Fibroblast of skin of left biceps (primary cell): ENCODE data around the gene ALKBH2.

ENCODE experiments used
- DNase-seq, 2 experiments: peaks; one replicate each; pipeline ENCODE4 v3.0.0-alpha.2; 2013; ENCODE audit warnings: low read depth in 2 of 2

ALKBH2 gene

GRCh38 chr12:109114644-109115043, 21.4 kb upstream of the ALKBH2 start:
- no peak for DNase-seq

DNA sequence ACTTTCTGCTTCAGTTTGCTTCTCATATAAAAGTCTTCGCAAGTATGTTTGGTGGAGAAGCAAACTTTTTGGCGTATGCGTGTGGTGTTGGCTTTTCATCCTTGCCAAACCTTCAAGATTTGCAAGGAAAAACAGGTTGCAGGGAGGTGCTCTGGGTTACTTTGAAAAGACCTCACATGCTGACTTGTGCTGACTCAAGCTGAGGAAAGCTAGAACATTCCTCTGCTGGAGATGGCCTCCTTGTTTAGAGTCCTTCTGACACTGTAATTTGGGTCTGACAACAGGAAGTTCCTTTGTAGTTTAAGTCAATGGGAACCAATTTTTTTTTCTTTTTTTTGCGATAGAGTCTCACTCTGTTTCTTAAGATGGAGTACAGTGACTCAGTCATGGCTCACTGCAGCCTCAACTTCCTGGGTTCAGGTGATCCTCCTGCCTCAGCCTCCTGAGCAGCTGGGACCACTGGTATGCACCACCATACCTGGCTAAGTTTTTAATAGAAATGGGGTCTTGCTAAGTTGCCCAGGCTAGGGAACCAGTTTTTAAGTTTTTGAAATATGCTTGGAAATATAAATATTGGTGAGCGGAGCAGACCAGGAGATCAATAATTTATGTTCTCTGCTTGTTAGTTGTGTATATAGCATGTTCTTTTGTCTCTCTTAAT, 20.5 kb upstream of the ALKBH2 start:
- DNase-seq = no peak

GRCh38 chr12:109112720-109113465, 19.6 kb upstream of the ALKBH2 start:
- no peak for DNase-seq

- peak; percentile 38 to 45 for DNase-seq
Measured at GRCh38 chr12:109110988-109111495, 17.8 kb upstream of the ALKBH2 start.

DNA sequence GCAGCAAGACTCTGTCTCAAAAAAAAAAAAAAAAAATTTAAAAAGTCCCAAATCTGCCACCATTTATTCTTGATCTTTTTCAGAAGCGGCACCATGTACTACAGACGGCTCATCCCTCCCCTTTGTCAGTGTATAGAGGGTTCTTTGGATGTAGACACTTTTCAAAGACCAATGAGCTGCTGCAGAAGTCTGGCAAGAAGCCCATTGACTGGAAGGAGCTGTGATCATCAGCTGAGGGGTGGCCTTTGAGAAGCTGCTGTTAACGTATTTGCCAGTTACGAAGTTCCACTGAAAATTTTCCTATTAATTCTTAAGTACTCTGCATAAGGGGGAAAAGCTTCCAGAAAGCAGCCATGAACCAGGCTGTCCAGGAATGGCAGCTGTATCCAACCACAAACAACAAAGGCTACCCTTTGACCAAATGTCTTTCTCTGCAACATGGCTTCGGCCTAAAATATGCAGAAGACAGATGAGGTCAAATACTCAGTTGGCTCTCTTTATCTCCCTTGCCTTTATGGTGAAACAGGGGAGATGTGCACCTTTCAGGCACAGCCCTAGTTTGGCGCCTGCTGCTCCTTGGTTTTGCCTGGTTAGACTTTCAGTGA, 16.6 kb upstream of the ALKBH2 start:
- no peak for DNase-seq

GRCh38 chr12:109105176-109105575, 11.9 kb upstream of the ALKBH2 start:
- no peak for DNase-seq

DNA sequence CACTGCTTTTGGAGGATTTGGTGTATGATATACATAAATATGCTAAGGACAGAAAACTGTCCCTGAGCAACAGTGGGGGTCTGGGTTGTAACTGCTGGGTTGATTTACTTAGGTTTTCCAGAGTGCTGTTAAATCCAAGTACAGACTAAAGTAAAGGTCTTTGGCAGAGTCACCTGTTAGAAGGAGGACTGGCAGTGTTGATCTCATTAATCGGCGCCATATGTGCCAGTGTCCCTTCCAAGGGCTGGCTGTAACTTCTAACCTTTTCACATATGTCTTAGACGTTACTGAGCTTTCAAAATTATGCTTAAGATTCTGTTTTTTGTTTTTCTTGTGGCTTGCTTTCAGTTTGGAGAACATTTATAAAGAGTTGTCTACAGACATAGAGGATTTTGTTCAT, 9.2 kb upstream of the ALKBH2 start:
- DNase-seq = no peak

DNA sequence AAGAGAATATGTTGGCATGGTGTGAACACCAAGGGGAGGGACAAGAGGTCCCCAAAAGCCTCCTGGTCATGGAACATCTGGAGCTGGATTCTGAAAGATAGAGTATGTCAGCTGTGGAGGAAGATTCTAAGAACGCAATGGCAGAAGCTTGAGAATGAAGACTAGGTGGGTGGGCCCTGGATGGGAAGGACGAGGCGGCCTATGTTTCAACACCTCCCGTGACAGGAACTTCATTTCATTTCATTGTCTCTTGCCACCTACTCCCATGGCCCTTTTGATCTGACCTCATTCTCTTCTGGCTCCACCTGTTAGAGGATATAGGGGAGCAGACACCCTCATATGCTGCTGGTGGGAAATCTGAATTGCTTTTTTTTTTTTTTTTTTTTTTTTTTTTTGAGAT, 7.5 kb upstream of the ALKBH2 start:
- DNase-seq = no peak

DNA sequence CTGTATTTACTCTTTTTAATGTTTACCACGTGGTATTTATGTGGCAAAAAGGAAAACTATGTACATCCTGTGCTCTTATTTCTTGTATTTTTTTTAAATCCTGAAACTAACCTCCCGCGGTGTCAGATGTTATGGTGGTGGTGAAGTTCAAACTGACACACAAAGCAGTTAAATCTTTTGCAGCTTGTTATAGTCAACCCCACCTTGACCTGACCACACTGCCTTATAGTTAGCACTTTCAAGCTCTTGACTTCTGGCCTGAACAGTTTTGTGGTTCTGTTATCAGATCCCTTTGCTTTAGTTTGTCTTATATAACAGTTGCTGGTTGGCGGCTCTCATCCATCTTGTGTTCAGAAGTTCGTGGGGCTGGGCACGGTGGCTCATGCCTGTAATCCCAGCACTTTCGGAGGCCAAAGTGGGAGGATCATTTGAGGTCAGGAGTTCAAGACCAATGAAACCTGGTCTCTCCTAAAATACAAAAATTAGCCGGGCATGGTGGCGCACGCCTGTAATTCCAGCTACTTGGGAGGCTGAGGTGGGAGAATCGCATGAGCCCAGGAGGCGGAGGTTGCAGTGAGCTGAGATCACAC, 6.3 kb upstream of the ALKBH2 start:
- DNase-seq = no peak

GRCh38 chr12:109098651-109099050, 5.4 kb upstream of the ALKBH2 start:
- no peak for DNase-seq

GRCh38 chr12:109098183-109098604, 4.9 kb upstream of the ALKBH2 start:
- no peak for DNase-seq

DNA sequence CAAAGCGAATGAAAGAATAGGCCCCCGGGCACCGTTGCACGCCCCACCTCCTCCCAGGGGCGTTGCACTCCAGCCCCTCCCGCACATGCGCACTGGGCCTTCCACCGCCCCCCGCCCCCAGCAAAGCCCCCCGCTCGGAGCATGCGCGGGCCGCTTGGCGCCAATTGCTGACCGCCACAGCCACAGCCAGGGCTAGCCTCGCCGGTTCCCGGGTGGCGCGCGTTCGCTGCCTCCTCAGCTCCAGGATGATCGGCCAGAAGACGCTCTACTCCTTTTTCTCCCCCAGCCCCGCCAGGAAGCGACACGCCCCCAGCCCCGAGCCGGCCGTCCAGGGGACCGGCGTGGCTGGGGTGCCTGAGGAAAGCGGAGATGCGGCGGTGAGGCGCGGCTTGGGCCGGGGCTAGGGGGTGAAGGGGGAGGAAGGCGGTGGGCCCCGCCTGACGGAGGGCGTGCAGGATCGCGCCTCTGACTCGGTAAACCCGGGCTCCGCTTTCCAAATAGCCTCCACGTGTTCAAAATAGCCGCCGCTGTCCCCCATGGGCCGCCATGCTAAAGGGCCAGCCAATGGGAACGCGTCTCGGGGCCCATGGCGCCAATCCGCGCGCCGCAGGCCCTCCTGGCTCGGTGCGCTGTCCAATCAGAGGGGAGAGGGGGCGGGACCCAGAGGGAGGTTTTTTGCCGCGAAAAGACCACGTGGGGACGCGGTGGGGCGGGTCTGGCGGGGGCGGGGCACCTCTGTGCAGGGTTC, 4.3 kb upstream of the ALKBH2 start, which contains the start of gene UNG:
UNG (plus strand) TSS at position 163 of the 748 bp plus-strand sequence; CDS start at position 246, 83 bp downstream.
- DNase-seq = peak; percentile 87 to 88

GRCh38 chr12:109097140-109097434, 3.8 kb upstream of the ALKBH2 start:
- no peak for DNase-seq

DNA sequence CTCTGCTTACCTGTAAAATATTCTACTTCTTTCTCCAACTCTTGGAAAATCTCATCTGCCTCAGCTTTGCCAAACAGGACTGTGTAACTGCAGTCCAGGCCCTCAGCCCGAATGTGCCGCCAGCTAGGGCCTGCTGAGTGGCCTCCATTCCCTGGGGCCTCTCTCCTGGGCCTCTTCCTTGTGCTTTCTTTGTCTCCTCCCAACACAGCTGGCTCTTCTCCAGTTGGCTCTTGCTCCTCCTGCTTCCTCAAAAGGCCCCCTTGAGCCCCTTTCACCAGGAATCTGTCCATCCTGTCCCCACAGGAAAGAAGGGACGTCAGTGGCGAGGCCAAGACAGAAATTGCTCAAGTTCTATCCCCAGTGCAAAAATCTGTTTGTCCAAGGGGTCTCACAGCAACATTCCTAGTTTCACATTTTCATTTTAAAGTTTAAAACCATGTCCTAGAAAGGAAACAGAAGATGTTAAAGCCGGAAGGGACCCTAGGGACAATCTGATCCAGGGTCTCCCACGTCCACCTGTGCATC, 713 bp downstream of the ALKBH2 start:
- DNase-seq = no peak

DNA sequence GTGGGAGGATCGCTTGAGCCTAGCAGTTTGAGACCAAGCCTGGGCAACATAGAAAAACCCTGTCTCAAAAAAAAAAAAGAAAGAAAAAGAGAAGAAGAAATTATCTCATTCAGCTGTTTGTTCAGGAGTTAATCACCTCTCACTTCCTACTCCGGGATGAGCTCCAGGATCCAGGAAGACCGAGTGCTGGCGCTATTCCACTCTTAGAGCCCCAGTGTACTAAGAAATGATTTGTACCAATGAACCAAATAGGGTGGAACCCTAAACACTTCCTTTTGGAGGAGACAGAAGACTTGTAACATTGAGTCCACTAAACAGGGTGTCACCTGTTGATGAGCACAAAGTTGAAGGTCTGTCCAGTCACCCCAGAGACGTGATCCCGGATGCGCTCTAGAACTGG, 3.6 kb downstream of the ALKBH2 start:
- DNase-seq = no peak

- no peak for DNase-seq
Measured at GRCh38 chr12:109088818-109089217, 4.5 kb downstream of the ALKBH2 start.

DNA sequence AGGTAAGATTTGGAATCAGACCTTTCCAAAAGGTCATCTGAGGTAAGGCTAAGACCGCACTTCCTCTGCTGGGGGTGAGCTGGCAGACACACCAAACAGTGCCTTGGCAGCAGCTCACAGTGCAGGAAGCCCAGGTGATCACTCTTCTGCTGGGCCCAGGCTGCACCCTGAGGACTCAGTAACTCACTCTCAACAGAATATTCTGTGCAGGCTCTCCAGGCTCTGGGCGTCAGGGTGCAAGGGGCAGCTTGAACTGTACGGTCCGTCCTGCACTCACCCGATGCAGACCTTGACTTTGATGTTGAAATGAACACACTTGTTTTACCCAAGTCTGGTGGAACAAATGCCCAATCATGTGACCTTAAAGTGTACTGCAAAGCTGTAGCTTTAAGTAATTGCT, 6.0 kb downstream of the ALKBH2 start:
- no peak for DNase-seq

- DNase-seq = no peak
Measured at GRCh38 chr12:109085590-109085989, 7.7 kb downstream of the ALKBH2 start.

DNA sequence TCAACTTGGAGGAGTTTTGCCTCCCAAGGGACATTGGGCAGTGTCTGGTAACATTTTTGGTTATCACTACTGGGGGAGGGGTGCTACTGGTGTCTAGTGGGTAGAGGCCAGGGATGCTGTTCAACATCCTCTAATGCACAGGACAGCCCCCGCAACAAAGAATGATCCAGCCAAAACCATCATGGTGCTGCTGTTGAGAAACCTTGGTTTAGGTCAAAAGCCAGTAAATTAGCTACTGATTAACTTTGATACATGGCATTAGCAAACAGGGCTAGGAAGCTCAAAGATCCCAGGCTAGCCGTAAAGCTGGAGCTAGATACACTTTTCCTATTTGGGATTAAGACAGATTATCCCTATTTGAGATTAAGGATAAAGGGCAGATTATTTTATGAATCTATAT, 8.8 kb downstream of the ALKBH2 start:
- DNase-seq = no peak

DNA sequence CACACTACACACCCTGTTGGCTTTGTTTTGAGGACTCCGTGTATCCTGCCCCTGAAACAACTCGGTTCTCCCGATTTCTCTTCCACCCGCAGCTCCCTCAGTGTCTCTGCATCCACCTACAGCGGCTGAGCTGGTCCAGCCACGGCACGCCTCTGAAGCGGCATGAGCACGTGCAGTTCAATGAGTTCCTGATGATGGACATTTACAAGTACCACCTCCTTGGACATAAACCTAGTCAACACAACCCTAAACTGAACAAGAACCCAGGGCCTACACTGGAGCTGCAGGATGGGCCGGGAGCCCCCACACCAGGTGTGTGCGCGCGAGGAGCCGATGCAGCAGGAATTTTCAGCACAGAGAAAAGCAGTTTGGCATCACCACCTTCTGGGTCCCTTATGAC, 10.5 kb downstream of the ALKBH2 start:
- no peak for DNase-seq

DNA sequence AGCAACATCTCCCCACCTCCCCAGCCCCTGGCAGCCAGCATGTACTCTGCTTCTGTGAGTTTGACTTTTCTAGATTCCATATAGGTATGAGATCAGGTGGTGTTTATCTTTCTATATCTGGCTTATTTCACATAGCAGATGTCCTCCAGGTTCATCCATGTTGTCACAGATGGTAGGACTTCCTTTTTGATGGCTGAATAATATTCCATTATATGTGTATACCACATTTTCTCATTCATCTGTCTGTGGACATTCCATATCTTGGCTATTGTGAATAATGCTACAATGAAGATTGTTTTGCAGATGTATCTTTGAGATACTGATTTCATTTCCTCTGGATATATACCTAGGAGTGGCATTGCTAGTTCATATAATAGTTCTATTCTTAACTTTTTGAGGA, 18.4 kb downstream of the ALKBH2 start:
- DNase-seq = no peak
